Neural progenitor cell (in vitro differentiated cells): Measurements from ENCODE around the gene WDR72.

Source experiments
- EZH2 ChIP-seq: fragments of 200-600 bp; sonication (generic); IDR thresholded peaks from 2 replicates; pipeline ENCODE4 v1.6.1; 2017; ENCODE audit warnings: antibody characterized with exemption, mild to moderate bottlenecking, moderate library complexity
- EZH2phosphoT487 ChIP-seq: fragments of 200-600 bp; sonication (generic); IDR thresholded peaks from 2 replicates; pipeline ENCODE4 v1.6.1; 2017; ENCODE audit warnings: antibody characterized with exemption
- TF ChIP-seq, protein P1 (sequence below): fragments of 200-600 bp; sonication (generic); IDR thresholded peaks from 2 replicates; pipeline ENCODE4 v1.5.1; 2017; ENCODE audit warnings: antibody characterized with exemption, mild to moderate bottlenecking

DNA sequence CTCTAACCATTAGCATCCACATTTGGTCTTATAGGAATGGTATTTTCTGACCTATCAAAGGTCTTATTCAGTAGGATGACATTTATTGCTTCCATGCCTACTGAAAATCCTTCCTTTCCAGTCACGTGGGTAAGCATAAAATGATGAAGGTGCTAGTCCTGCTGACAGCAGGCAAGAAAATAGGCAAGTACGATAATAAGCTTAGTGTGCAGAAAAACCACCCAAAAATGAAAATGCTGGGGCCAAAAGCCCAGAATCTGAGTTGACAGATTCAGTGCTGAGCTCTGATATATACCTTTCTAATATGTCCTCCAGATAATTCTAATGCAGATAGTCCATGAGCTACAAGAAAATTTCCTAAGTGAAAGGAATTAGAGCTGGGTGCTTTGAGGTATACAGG lies 194.8 kb downstream of the WDR72 start:
- TF ChIP-seq, protein P1, sequence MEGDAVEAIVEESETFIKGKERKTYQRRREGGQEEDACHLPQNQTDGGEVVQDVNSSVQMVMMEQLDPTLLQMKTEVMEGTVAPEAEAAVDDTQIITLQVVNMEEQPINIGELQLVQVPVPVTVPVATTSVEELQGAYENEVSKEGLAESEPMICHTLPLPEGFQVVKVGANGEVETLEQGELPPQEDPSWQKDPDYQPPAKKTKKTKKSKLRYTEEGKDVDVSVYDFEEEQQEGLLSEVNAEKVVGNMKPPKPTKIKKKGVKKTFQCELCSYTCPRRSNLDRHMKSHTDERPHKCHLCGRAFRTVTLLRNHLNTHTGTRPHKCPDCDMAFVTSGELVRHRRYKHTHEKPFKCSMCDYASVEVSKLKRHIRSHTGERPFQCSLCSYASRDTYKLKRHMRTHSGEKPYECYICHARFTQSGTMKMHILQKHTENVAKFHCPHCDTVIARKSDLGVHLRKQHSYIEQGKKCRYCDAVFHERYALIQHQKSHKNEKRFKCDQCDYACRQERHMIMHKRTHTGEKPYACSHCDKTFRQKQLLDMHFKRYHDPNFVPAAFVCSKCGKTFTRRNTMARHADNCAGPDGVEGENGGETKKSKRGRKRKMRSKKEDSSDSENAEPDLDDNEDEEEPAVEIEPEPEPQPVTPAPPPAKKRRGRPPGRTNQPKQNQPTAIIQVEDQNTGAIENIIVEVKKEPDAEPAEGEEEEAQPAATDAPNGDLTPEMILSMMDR: no peak
- TF ChIP-seq EZH2: no peak
- no peak for TF ChIP-seq EZH2phosphoT487
